HepG2 (cell line): ENCODE measurements around the gene STARD10. TPM values are rescaled to one million over a fixed set of nuclear protein-coding genes. Genes with fewer than 3 reads are reported as not detected.

ENCODE experiments used
- CEBPZ ChIP-seq: IDR thresholded peaks from 2 replicates; pipeline ENCODE4 v1.6.1; 2012; ENCODE audit warnings: low read length, improper control_type of control experiment
- ERF ChIP-seq: IDR thresholded peaks from 2 replicates; pipeline ENCODE4 v1.6.1; 2018; ENCODE audit warnings: missing biosample characterization, missing genetic modification reagents
- HDAC1 ChIP-seq: sonication (generic); formaldehyde crosslinking; IDR thresholded peaks from 2 replicates; pipeline ENCODE4 v1.5.1; 2020; ENCODE audit warnings: mild to moderate bottlenecking, missing genetic modification reagents
- HDAC6 ChIP-seq: fragments of 200-600 bp; sonication (generic); IDR thresholded peaks from 2 replicates; pipeline ENCODE4 v1.7.0; 2017; ENCODE audit warnings: mild to moderate bottlenecking, antibody characterized with exemption, low read length, low read depth
- HES4 ChIP-seq: sonication (generic); formaldehyde crosslinking; IDR thresholded peaks from 2 replicates; pipeline ENCODE4 v1.9.0; 2021; ENCODE audit warnings: mild to moderate bottlenecking, missing genetic modification reagents, borderline replicate concordance
- HMGA1 ChIP-seq: sonication (generic); formaldehyde crosslinking; conservative IDR thresholded peaks from 2 replicates; pipeline ENCODE4 v1.4.0; 2020; ENCODE audit warnings: missing genetic modification reagents
- HOXA5 ChIP-seq: sonication (generic); formaldehyde crosslinking; IDR thresholded peaks from 2 replicates; pipeline ENCODE4 v1.4.0; 2020; ENCODE audit warnings: missing genetic modification reagents
- MED8 ChIP-seq: sonication (generic); formaldehyde crosslinking; IDR thresholded peaks from 2 replicates; pipeline ENCODE4 v1.8.1; 2023; ENCODE audit warnings: mild to moderate bottlenecking, missing genetic modification reagents; ENCODE audit not compliant: insufficient replicate concordance
- MEIS2 ChIP-seq: sonication (generic); formaldehyde crosslinking; IDR thresholded peaks from 2 replicates; pipeline ENCODE4 v1.9.0; 2021; ENCODE audit warnings: mild to moderate bottlenecking, missing genetic modification reagents
- MLXIP ChIP-seq: sonication (generic); formaldehyde crosslinking; IDR thresholded peaks from 2 replicates; pipeline ENCODE4 v1.9.0; 2021; ENCODE audit warnings: missing genetic modification reagents, borderline replicate concordance
- MZF1 ChIP-seq: sonication (generic); formaldehyde crosslinking; IDR thresholded peaks from 2 replicates; pipeline ENCODE4 v1.8.1; 2023; ENCODE audit warnings: mild to moderate bottlenecking, missing genetic modification reagents, borderline replicate concordance
- PCBP1 ChIP-seq: fragments of 200-400 bp; formaldehyde crosslinking; IDR thresholded peaks from 2 replicates; pipeline ENCODE4 v1.6.1; 2017; ENCODE audit warnings: mild to moderate bottlenecking, low read depth, low read length, borderline replicate concordance
- RFX5 ChIP-seq: IDR thresholded peaks from 2 replicates; pipeline ENCODE4 v1.6.1; 2011; ENCODE audit warnings: low read depth, low read length, improper control_type of control experiment
- SRSF9 ChIP-seq: fragments of 200-400 bp; formaldehyde crosslinking; IDR thresholded peaks from 2 replicates; pipeline ENCODE4 v1.6.1; 2018; ENCODE audit warnings: borderline replicate concordance, mild to moderate bottlenecking, low read depth, low read length; ENCODE audit not compliant: insufficient read depth, poor library complexity, severe bottlenecking
- TBX2 ChIP-seq: sonication (generic); formaldehyde crosslinking; IDR thresholded peaks from 2 replicates; pipeline ENCODE4 v1.5.0; 2020; ENCODE audit warnings: missing genetic modification reagents, mild to moderate bottlenecking, borderline replicate concordance
- TFDP1 ChIP-seq: IDR thresholded peaks from 2 replicates; pipeline ENCODE4 v1.6.1; 2016; ENCODE audit warnings: missing compliant biosample characterization, missing genetic modification reagents, borderline replicate concordance
- TRIM24 ChIP-seq: sonication (generic); formaldehyde crosslinking; IDR thresholded peaks from 2 replicates; pipeline ENCODE4 v1.8.0; 2022; ENCODE audit warnings: mild to moderate bottlenecking, missing genetic modification reagents
- ZNF616 ChIP-seq: sonication (generic); formaldehyde crosslinking; IDR thresholded peaks from 2 replicates; pipeline ENCODE4 v1.5.0; 2020; ENCODE audit warnings: low read depth, mild to moderate bottlenecking, missing genetic modification reagents
- ZNF773 ChIP-seq: sonication (generic); formaldehyde crosslinking; IDR thresholded peaks from 2 replicates; pipeline ENCODE4 v1.4.0; 2020; ENCODE audit warnings: missing genetic modification reagents, borderline replicate concordance
- ZNF790 ChIP-seq: sonication (generic); formaldehyde crosslinking; IDR thresholded peaks from 2 replicates; pipeline ENCODE4 v1.8.0; 2022; ENCODE audit warnings: missing genetic modification reagents, mild to moderate bottlenecking, borderline replicate concordance
- polyA plus RNA-seq, 8 experiments: library from polyadenylated mRNA; depleted of rRNA in 3 of 8; stranded (reverse) in 7 of 8; unstranded in 1 of 8; fragments of >200 nt; fragmentation: Illumina TruSeq in 4 of 8; extraction: Trizol in 4 of 8; gene quantifications; 2 replicates each; pipeline versions ENCODE4 v1.2.1 to v1.2.3, GENCODE V29; 2011 to 2016; ENCODE audit warnings: low read depth in 4 of 8, missing spikeins in 1 of 8, mixed read lengths in 1 of 8; ENCODE audit not compliant: insufficient read depth in 1 of 8
- total RNA-seq, 5 experiments: library from RNA; depleted of rRNA; stranded (reverse); fragments of >200 nt; fragmentation: Illumina TruSeq; extraction: Trizol; gene quantifications; 2 replicates each; pipeline ENCODE4 v1.2.3, GENCODE V29; 2016; ENCODE audit warnings: low read depth in 1 of 5
- TF ChIP-seq, protein P1 (sequence below): sonication (generic); formaldehyde crosslinking; IDR thresholded peaks from 2 replicates; pipeline ENCODE4 v1.4.0; 2020; ENCODE audit warnings: low read depth, mild to moderate bottlenecking, missing genetic modification reagents

The STARD10 gene
- total and polyA plus RNA-seq, 2 of the 13 experiments (the other 11 are each of a cell fraction or from before 2014, with no cell fraction given): 260 to 341 TPM

DNA sequence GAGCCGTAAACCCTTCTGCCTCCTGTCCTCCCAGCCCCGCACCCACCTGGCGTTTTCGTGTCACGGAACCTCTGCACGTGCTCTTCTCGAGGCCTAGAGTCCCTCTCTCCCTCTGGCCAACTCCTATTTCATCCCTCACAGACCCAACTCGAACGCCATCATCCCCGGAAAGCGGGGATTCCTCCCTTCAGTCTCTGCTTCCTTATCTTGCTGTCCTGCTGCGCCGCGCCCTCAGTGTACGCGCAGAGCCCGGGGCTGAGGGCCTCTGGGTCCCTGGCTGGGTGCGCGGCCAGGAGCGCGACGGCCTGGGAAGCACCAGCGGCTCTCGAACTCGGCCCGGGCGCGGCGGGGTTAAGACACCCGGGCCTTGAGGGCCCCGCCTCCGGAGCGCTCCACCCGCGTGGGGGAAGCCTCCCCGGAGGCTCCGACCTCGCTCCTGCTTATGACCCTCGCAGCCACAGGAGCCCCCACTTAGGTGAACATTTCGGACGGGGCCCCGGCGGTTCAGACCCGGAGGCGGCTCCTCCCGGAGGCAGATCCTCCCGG lies 20.0 kb upstream of the STARD10 start (continued):
- no peak; the same call in 1 of the 2 replicates for TF ChIP-seq MLXIP (CRISPR knock-in tag)
- TF ChIP-seq RFX5: no peak
- 0 out of 2 replicates have a peak, but pooled peaks have one; percentile 38 for TF ChIP-seq PCBP1
- TF ChIP-seq CEBPZ: no peak
- TF ChIP-seq HDAC6: no peak
- no peak for TF ChIP-seq TFDP1
- TF ChIP-seq TRIM24 (CRISPR knock-in tag): no peak
- peak; percentile 56; the same call in 1 of the 2 replicates for TF ChIP-seq ZNF616 (CRISPR knock-in tag)
- TF ChIP-seq HOXA5 (CRISPR knock-in tag): peak; percentile 51
- no peak for TF ChIP-seq MED8 (CRISPR knock-in tag)
- peak; percentile 23; the same call in 1 of the 2 replicates for TF ChIP-seq ERF (CRISPR knock-in tag)
- peak; percentile 53; the same call in 1 of the 2 replicates for TF ChIP-seq MEIS2
- no peak for TF ChIP-seq SRSF9
- peak; percentile 31; the same call in 1 of the 2 replicates for TF ChIP-seq TBX2 (CRISPR knock-in tag)
- no peak for TF ChIP-seq HMGA1 (CRISPR knock-in tag)
- no peak for TF ChIP-seq MZF1 (CRISPR knock-in tag)
- TF ChIP-seq HDAC1 (CRISPR knock-in tag): peak; percentile 63; the same call in 1 of the 2 replicates
- TF ChIP-seq ZNF790 (CRISPR knock-in tag): no peak; the same call in 1 of the 2 replicates
- no peak for TF ChIP-seq HES4 (CRISPR knock-in tag)
- TF ChIP-seq ZNF773 (CRISPR knock-in tag): no peak
- TF ChIP-seq, protein P1, sequence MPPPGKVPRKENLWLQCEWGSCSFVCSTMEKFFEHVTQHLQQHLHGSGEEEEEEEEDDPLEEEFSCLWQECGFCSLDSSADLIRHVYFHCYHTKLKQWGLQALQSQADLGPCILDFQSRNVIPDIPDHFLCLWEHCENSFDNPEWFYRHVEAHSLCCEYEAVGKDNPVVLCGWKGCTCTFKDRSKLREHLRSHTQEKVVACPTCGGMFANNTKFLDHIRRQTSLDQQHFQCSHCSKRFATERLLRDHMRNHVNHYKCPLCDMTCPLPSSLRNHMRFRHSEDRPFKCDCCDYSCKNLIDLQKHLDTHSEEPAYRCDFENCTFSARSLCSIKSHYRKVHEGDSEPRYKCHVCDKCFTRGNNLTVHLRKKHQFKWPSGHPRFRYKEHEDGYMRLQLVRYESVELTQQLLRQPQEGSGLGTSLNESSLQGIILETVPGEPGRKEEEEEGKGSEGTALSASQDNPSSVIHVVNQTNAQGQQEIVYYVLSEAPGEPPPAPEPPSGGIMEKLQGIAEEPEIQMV (CRISPR knock-in tag): no peak; the same call in 1 of the 2 replicates
